Stimulated activated CD8-positive, alpha-beta memory T cell treated with anti-CD3 and anti-CD28 coated beads, Interleukin-7, amount 100 ng/mL, for 24 hours (primary cell): Measurements from ENCODE around the gene EIF4B.

ENCODE experiments used
- DNase-seq: peaks from one replicate; pipeline ENCODE4 v3.0.0-alpha.2; 2020; ENCODE audit warnings: low read depth

EIF4B gene

GRCh38 chr12:53057816-53058500 is 51.7 kb downstream of the EIF4B start:
- DNase-seq, result no peak

- no peak for DNase-seq
These were observed 52.6 kb downstream of the EIF4B start for GRCh38 chr12:53058674-53059433.

- DNase-seq, result no peak
These were observed 53.3 kb downstream of the EIF4B start for GRCh38 chr12:53059434-53060063.

GRCh38 chr12:53060064-53060720 is 53.9 kb downstream of the EIF4B start:
- no peak for DNase-seq

- DNase-seq, result no peak
These were observed 54.5 kb downstream of the EIF4B start for GRCh38 chr12:53060721-53061276.

GRCh38 chr12:53061404-53062010 is 55.3 kb downstream of the EIF4B start:
- no peak for DNase-seq

GRCh38 chr12:53062011-53062961 is 56.0 kb downstream of the EIF4B start:
- no peak for DNase-seq

GRCh38 chr12:53062977-53063707 is 56.9 kb downstream of the EIF4B start:
- no peak for DNase-seq

- no peak for DNase-seq
These were observed 57.7 kb downstream of the EIF4B start for GRCh38 chr12:53063708-53064612.

- DNase-seq, result no peak
These were observed 58.6 kb downstream of the EIF4B start for GRCh38 chr12:53064613-53065436.

GRCh38 chr12:53065470-53065869 is 59.2 kb downstream of the EIF4B start:
- no peak for DNase-seq

- DNase-seq, result no peak
These were observed 60.0 kb downstream of the EIF4B start for GRCh38 chr12:53065975-53066931.

GRCh38 chr12:53067074-53067992 is 61.1 kb downstream of the EIF4B start:
- no peak for DNase-seq

GRCh38 chr12:53067993-53068770 is 61.9 kb downstream of the EIF4B start:
- no peak for DNase-seq
